Superior temporal gyrus (tissue), 1 donor: Measurements from ENCODE around the gene LAPTM5.
"Not testable (repeated sequence)": the region's sequence is repeated elsewhere in the genome, so short reads cannot be mapped to it uniquely, and the experiment has no call there.

ENCODE experiments used
- DNase-seq: peaks from one replicate; pipeline ENCODE4 v3.0.0-alpha.2; 2016; ENCODE audit errors: extremely low spot score

The LAPTM5 gene

DNA sequence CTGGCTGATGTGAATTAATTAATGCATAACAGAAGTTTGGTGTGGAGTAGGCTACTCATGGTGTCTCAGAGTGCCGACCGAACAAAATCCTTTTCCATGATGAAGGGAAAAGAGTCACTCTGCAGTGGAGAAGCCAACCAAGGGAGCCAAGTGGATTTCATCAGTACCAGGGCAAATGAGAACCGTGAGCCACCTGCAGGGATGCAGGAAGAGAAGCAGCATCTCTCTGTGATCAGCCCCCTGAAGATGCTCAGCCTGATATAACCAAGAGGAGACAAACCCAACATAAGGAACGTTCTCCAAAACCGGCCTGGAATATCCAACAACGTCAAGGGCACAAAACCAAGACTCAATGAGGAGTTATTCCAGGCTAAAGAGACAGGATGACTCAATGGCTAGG is 13.4 kb upstream of the LAPTM5 start:
- no peak for DNase-seq

DNA sequence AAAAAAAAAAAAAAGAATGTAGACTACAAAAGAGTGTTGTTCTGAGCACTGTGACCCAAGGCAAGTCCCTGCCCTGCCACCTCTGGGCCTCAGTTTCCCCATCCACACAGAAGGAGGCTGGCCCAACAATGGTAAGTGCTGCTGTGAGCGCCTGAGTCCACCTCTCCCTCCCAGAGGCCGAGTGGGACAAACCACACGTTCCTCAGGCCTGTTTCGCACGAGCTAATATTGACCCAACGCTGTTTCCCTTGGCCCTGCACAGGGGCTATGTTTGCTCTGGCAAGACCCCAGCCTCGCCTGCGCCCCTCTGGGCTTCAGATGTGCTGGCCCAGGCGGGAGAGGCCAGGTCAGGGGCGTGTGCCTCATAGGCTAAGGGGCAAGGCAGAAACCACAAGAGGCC is 12.6 kb upstream of the LAPTM5 start:
- DNase-seq: no peak

- no peak for DNase-seq
These were observed 11.5 kb upstream of the LAPTM5 start for GRCh38 chr1:30768830-30769718.

GRCh38 chr1:30768159-30768829 is 10.7 kb upstream of the LAPTM5 start:
- DNase-seq: no peak

- DNase-seq: not testable (repeated sequence)
These were observed 9.4 kb upstream of the LAPTM5 start for GRCh38 chr1:30766948-30767347.

- no peak for DNase-seq
These were observed 8.2 kb upstream of the LAPTM5 start for GRCh38 chr1:30765556-30766434.

GRCh38 chr1:30764939-30765555 is 7.5 kb upstream of the LAPTM5 start:
- no peak for DNase-seq

GRCh38 chr1:30764396-30764795 is 6.8 kb upstream of the LAPTM5 start:
- DNase-seq: no peak

GRCh38 chr1:30763651-30764248 is 6.2 kb upstream of the LAPTM5 start:
- DNase-seq: no peak

GRCh38 chr1:30762930-30763650 is 5.5 kb upstream of the LAPTM5 start:
- DNase-seq: peak; percentile 39

GRCh38 chr1:30762152-30762929 is 4.8 kb upstream of the LAPTM5 start:
- no peak for DNase-seq

DNA sequence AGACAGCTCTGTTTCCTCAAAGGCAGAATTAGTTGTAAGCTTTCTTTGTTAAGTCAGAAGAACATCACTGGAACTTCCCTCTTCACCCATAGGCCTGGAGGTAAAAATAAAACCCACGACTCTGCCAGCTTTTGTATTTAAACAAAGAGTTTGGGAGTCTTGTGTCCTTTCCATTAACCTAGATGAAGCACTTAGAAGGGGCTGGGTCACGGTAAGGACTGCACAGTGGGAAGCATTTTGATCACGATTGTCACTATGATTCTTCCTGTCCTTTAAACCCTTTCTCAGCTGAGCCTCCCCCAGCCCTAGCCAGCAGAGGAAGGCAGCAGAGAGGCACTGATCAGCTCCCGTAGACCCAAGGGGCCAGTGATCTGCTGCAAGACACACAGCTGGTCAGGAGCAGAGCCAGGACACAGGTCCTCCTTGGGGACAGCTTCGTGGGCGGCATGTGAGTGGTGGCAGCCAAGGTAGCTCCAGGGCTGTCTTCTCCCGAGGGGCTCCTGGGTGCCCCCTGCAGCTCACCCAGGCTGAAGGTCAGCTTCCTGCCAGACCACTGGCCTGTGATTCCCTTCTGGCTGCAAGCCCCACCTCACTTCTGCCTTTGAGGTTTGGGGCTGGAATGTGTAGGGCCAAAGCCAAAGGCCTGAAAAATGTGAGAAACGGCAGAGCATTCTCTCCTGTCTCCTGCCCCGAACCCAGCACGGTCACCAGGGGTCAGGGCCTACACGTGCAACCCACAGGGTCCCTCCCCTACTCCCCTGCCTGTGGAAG is 4.0 kb upstream of the LAPTM5 start:
- no peak for DNase-seq

DNA sequence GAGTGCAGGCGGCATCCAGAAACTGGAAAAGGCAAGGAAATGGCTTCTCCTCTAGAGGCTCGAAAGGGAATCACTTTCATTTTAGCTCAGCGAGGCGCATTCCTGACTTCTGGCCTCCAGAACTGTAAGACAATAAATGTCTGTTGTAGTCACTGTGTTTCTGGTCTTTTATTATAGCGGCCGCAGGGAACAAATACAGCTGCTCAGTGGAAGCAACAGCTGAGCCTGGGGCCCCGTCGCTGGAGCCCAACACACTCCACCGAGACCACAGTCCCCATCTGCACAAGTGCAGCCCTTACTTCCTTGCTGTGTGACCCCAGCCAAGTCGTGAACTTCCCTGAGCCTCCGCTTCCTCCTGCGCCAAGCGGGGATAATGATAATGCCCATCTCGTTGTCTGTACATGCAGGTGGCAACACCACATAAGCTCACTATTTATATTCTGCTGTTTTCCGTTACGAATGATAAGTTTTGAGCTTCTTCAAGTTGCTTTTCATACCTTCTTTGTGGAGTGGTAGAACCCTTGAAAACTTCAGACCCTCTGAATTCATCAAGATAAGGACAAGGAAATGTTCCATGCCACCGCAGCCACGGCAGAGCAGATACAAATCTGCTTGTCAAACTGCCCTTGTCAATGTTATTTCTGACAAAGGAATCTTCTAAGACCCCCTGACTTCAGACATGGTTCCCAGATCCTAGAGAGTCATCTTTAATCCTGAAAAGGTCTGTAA is 3.2 kb upstream of the LAPTM5 start:
- DNase-seq: no peak

- DNase-seq: no peak
These were observed 2.2 kb upstream of the LAPTM5 start for GRCh38 chr1:30759718-30760281.

GRCh38 chr1:30758785-30759380 is 1.3 kb upstream of the LAPTM5 start:
- DNase-seq: no peak

- DNase-seq: no peak
These were observed 631 bp upstream of the LAPTM5 start for GRCh38 chr1:30758121-30758688.
